ENCODE results near the gene MRPL12. TPM values are rescaled to one million over a fixed set of nuclear protein-coding genes. Genes with fewer than 3 reads are reported as not detected.
A peak's percentile ranks its signal among the peaks of the same experiment; 100 is the strongest.

Gene MRPL12
- total and polyA plus RNA-seq, 2 of the 13 experiments (the other 11 are each of a cell fraction or from before 2014, with no cell fraction given): 39.1 to 94.1 TPM

DNA sequence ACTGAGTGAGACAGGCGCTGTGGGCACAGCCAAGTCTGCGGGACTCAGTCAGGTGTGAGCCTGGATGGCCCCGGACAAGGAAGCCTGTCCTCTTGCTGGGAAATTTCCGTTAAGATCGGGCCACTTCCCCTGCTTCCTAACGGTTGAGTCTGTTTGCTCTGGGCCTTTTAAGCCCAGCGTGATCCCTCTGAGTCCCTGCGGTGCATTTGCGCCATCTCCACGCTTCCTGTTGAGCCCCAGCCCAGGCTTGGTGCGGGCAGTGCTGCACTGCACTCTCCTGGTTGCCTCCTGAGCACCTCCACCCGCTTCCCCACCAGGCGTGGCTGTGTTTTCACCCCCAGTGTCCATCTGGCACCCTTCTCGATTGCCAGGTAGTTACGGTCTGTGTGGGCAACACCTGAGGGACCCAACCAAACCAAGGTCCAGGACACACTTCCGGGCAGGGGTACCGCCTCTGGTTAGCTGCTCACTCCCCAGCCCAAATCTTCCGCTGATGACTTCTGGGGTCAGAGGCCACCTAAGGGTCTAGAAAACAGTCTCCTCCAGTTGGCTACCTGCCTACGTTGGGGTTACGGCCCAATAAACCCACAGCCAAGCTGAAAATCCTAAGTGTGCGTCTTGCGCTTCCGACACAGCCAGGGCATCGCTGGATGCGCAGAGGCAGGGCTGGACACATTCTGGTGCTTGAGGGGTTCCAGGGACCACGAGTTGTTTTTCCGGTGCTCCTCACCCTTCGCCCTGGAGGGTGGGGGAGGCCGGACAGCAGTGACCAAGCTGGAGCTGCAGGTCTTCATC is 7.5 kb downstream of the MRPL12 start (continued):
- TF ChIP-seq ZBTB3 (CRISPR knock-in tag; IDR thresholded peaks at IDR 0.05; ENCODE audit: borderline replicate concordance, low read depth): no peak
- 0 out of 2 replicates have a peak, but pooled peaks have one; percentile 5 for TF ChIP-seq ZNF891 (CRISPR knock-in tag; IDR thresholded peaks at IDR 0.05)
- TF ChIP-seq HIVEP1 (CRISPR knock-in tag; IDR thresholded peaks at IDR 0.05): peak; percentile 54; the same call in 1 of the 2 replicates
- TF ChIP-seq ATF3 (CRISPR knock-in tag; IDR thresholded peaks at IDR 0.05): peak; percentile 22; the same call in 1 of the 2 replicates
- TF ChIP-seq, protein P1, sequence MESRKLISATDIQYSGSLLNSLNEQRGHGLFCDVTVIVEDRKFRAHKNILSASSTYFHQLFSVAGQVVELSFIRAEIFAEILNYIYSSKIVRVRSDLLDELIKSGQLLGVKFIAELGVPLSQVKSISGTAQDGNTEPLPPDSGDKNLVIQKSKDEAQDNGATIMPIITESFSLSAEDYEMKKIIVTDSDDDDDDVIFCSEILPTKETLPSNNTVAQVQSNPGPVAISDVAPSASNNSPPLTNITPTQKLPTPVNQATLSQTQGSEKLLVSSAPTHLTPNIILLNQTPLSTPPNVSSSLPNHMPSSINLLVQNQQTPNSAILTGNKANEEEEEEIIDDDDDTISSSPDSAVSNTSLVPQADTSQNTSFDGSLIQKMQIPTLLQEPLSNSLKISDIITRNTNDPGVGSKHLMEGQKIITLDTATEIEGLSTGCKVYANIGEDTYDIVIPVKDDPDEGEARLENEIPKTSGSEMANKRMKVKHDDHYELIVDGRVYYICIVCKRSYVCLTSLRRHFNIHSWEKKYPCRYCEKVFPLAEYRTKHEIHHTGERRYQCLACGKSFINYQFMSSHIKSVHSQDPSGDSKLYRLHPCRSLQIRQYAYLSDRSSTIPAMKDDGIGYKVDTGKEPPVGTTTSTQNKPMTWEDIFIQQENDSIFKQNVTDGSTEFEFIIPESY (CRISPR knock-in tag; IDR thresholded peaks at IDR 0.05): peak; percentile 87
- 0 out of 2 replicates have a peak, but pooled peaks have one; percentile 31 for TF ChIP-seq ZHX1 (CRISPR knock-in tag; IDR thresholded peaks at IDR 0.05; ENCODE audit: low read depth)
- TF ChIP-seq POGZ (CRISPR knock-in tag; IDR thresholded peaks at IDR 0.05): peak; percentile 38; the same call in 1 of the 2 replicates
- peak; percentile 50; the same call in 1 of the 2 replicates for TF ChIP-seq PRDM10 (CRISPR knock-in tag; IDR thresholded peaks at IDR 0.05; ENCODE audit: low read depth)
- TF ChIP-seq POGK (CRISPR knock-in tag; conservative IDR thresholded peaks at IDR 0.05): 0 out of 2 replicates have a peak, but pooled peaks have one; percentile 56
- TF ChIP-seq, protein P2, sequence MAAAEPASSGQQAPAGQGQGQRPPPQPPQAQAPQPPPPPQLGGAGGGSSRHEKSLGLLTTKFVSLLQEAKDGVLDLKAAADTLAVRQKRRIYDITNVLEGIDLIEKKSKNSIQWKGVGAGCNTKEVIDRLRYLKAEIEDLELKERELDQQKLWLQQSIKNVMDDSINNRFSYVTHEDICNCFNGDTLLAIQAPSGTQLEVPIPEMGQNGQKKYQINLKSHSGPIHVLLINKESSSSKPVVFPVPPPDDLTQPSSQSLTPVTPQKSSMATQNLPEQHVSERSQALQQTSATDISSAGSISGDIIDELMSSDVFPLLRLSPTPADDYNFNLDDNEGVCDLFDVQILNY (CRISPR knock-in tag; conservative IDR thresholded peaks at IDR 0.05): 0 out of 2 replicates have a peak, but pooled peaks have one; percentile 12
- no peak for TF ChIP-seq SETDB1 (CRISPR knock-in tag; IDR thresholded peaks at IDR 0.05; ENCODE audit: borderline replicate concordance)
- 0 out of 2 replicates have a peak, but pooled peaks have one; percentile 21 for TF ChIP-seq ZSCAN9 (CRISPR knock-in tag; IDR thresholded peaks at IDR 0.05; ENCODE audit: borderline replicate concordance)
- 0 out of 2 replicates have a peak, but pooled peaks have one; percentile 38 for TF ChIP-seq SMAD3 (CRISPR knock-in tag; IDR thresholded peaks at IDR 0.05)

All from HepG2 (cell line).